PFSK-1 (cell line): ENCODE results near the gene FOXB1.

Experiments used
- POLR2AphosphoS5 ChIP-seq: IDR thresholded peaks from 2 replicates; pipeline ENCODE4 v1.6.1; 2012; ENCODE audit warnings: low read depth, mild to moderate bottlenecking, control low read depth, low read length, moderate library complexity
- REST ChIP-seq, 2 experiments: IDR thresholded peaks; 2 replicates each; pipeline versions ENCODE4 v1.6.1 to v1.8.0; 2011 to 2012; ENCODE audit warnings: low read depth in 2 of 2, low read length in 2 of 2, control low read depth in 1 of 2, inconsistent platforms in 1 of 2, mild to moderate bottlenecking in 1 of 2, moderate library complexity in 1 of 2; ENCODE audit not compliant: insufficient read depth in 1 of 2

- no peak for TF ChIP-seq POLR2AphosphoS5
- TF ChIP-seq REST (IDR thresholded peaks at IDR 0.05; ENCODE audit: insufficient read depth in 1 of 2, low read depth in 2 of 2, low read length in 2 of 2): no peak
These were observed 6.0 kb downstream of the FOXB1 start for GRCh38 chr15:60009980-60010732.
